Thoracic aorta (tissue), 2 donors: ENCODE results near the gene TDRD12. TPM values are rescaled to one million over a fixed set of nuclear protein-coding genes. Genes with fewer than 3 reads are reported as not detected.

Experiments used
- ATAC-seq: fragments of 150-250 bp; one replicate; pipeline ENCODE4 v1.8.0; 2017; ENCODE audit warnings: low read depth; ENCODE audit not compliant: insufficient number of reproducible peaks, low FRiP score
- DNase-seq: peaks from one replicate; pipeline ENCODE4 v3.0.0-alpha.2; 2020; ENCODE audit warnings: low spot score
- H3K27ac ChIP-seq, 2 donors: fragments of 200-600 bp; sonication (generic); 1 replicate in 1 of 2; 2 replicates in 1 of 2; pipeline ENCODE4 v1.5.1; 2016; ENCODE audit warnings: mild to moderate bottlenecking in 2 of 2, moderate library complexity in 2 of 2
- H3K27me3 ChIP-seq: fragments of 200-600 bp; sonication (generic); replicated peaks from 2 replicates; pipeline ENCODE4 v1.6.0; 2016; ENCODE audit warnings: mild to moderate bottlenecking; ENCODE audit not compliant: insufficient read depth
- H3K36me3 ChIP-seq: fragments of 200-600 bp; sonication (generic); one replicate; pipeline ENCODE4 v1.5.1; 2016
- H3K4me1 ChIP-seq, 2 donors: fragments of 200-600 bp; sonication (generic); 1 replicate in 1 of 2; 2 replicates in 1 of 2; pipeline versions ENCODE4 v1.5.1 to v1.6.0; 2016; ENCODE audit warnings: low read depth in 2 of 2, mild to moderate bottlenecking in 1 of 2; ENCODE audit not compliant: control insufficient read depth in 1 of 2
- H3K4me3 ChIP-seq: fragments of 200-600 bp; sonication (generic); 2 replicates; pipeline ENCODE4 v1.5.1; 2016; ENCODE audit warnings: mild to moderate bottlenecking
- H3K9me3 ChIP-seq: fragments of 200-600 bp; sonication (generic); 2 replicates; pipeline ENCODE4 v1.5.1; 2016
- CTCF ChIP-seq: fragments of 200-600 bp; sonication (generic); IDR thresholded peaks from one replicate; pipeline ENCODE4 v1.5.1; 2019; ENCODE audit warnings: antibody characterized with exemption
- total RNA-seq, 2 donors: library from RNA; depleted of rRNA; stranded (reverse); fragments of >200 nt; gene quantifications; one replicate each; pipeline versions ENCODE4 v1.1.0 to v1.2.3, GENCODE V29; 2016

TDRD12 gene
- total RNA-seq, 2 donors from 2014 or later = not detected

DNA sequence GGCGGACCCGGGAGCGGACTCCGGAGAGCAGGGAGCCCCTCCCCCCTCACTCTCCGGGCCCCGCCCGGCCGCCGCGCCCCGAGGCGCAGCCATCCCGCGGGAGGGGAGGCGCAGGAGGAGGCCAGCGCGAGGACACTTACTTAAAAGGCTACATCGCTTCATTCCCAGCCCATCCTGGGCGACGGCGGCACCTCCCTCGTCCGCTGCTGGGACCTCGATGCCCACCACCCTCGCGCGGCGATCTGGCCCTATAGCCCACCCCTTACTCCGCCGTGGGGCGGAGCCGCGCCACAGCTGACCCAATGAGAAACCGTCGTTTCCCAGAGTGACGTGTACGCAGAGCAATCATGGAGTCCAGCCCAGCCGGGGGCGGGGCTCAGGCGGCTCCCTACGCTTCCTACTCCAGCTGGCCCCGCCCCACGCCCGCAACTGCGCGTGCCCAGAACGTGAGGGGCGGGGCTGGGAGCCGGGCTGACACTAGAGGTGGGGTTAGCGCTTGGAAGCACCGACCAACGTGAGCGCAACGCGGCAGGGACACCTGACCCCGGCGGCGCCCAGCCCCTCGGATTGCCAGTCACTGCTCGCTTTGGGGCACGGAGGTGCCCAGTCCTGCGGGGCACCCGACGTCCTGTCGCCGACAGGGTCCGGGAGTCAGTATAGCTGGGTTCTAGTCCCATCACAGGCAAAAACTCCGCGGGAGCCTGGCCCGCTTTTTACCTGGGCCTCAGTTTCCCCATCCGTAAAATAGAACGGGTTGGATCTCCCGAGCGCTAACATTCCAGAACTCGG, 44.4 kb upstream of the TDRD12 start, which contains the start of gene ANKRD27:
Gene ANKRD27, minus strand, starts transcription at position 250 of the 789 bp plus-strand sequence. CDS start 16,165 bp downstream, outside the sequence.
- H3K4me1 ChIP-seq = peaks cover 9 to 31% of the 10 kb centered on the region in 2 donors
- H3K4me3 ChIP-seq = peak within 1 kb of the TSS; percentile 92
- no peaks in the 10 kb centered on the region for H3K27me3 ChIP-seq
- peak within 1 kb of the TSS in 1 of 2 donors; percentile 57 for H3K27ac ChIP-seq
- ATAC-seq (peak; percentile 97), DNase-seq (peak; percentile 90)
- no peaks in the 10 kb centered on the region for H3K36me3 ChIP-seq
- TF ChIP-seq CTCF = no peak
- H3K9me3 ChIP-seq = no peaks in the 10 kb centered on the region

- H3K9me3 ChIP-seq = no peaks in the 10 kb centered on the region
- no peaks in the 10 kb centered on the region for H3K36me3 ChIP-seq
- H3K4me1 ChIP-seq = peaks cover 9 to 31% of the 10 kb centered on the region in 2 donors
- peak within 1 kb of the TSS in 1 of 2 donors; percentile 57 for H3K27ac ChIP-seq
- peak; percentile 36 for DNase-seq
- peak within 1 kb of the TSS; percentile 92 for H3K4me3 ChIP-seq
- no peaks in the 10 kb centered on the region for H3K27me3 ChIP-seq
- peak; percentile 61 for ATAC-seq
- TF ChIP-seq CTCF = no peak
Observed at GRCh38 chr19:32675720-32676185, 43.8 kb upstream of the TDRD12 start, which contains the start of gene RGS9BP. Gene RGS9BP (plus strand): TSS chr19:32675848. CDS start chr19:32676264, 416 bp downstream.

- H3K9me3 ChIP-seq = no peaks in the 10 kb centered on the region
- no peak overlapping the region for H3K27ac ChIP-seq
- no peak for TF ChIP-seq CTCF
- no peak for DNase-seq
- no peaks in the 10 kb centered on the region for H3K36me3 ChIP-seq
- no peak for ATAC-seq
- peak overlapping the region; percentile 92 for H3K4me3 ChIP-seq
- peaks cover 9 to 31% of the 10 kb centered on the region in 2 donors for H3K4me1 ChIP-seq
- H3K27me3 ChIP-seq = no peaks in the 10 kb centered on the region
Observed at GRCh38 chr19:32676186-32676894, 43.2 kb upstream of the TDRD12 start.

- peak overlapping the region; percentile 92 for H3K4me3 ChIP-seq
- peaks cover 9 to 31% of the 10 kb centered on the region in 2 donors for H3K4me1 ChIP-seq
Observed at GRCh38 chr19:32676895-32677359, 42.6 kb upstream of the TDRD12 start.

More at GRCh38 chr19:32676895-32677359, 42.6 kb upstream of the TDRD12 start:
- DNase-seq (no peak), ATAC-seq (no peak)
- no peaks in the 10 kb centered on the region for H3K9me3 ChIP-seq
- TF ChIP-seq CTCF = no peak
- no peak overlapping the region for H3K27ac ChIP-seq
- H3K27me3 ChIP-seq = no peaks in the 10 kb centered on the region
- H3K36me3 ChIP-seq = no peaks in the 10 kb centered on the region
